ENCODE data around the gene SEC24C.
"Not testable (repeated sequence)": the region's sequence is repeated elsewhere in the genome, so short reads cannot be mapped to it uniquely, and the experiment has no call there.

- not testable (repeated sequence) for TF ChIP-seq CTCF (IDR thresholded peaks at IDR 0.05); EP300 (IDR thresholded peaks at IDR 0.05); POLR2A (IDR thresholded peaks at IDR 0.05; ENCODE audit: low read depth)
These were observed 38.6 kb upstream of the SEC24C start for GRCh38 chr10:73705506-73706072.

Measured in esophagus muscularis mucosa (tissue), 4 donors.